ENCODE results near the gene USHBP1.
A peak's percentile ranks its signal among the peaks of the same experiment; 100 is the strongest.

The USHBP1 gene

GRCh38 chr19:17229890-17230289 lies 34.7 kb downstream of the USHBP1 start:
- H3K9ac ChIP-seq (ENCODE audit: low read length), result no peak overlapping the region

DNA sequence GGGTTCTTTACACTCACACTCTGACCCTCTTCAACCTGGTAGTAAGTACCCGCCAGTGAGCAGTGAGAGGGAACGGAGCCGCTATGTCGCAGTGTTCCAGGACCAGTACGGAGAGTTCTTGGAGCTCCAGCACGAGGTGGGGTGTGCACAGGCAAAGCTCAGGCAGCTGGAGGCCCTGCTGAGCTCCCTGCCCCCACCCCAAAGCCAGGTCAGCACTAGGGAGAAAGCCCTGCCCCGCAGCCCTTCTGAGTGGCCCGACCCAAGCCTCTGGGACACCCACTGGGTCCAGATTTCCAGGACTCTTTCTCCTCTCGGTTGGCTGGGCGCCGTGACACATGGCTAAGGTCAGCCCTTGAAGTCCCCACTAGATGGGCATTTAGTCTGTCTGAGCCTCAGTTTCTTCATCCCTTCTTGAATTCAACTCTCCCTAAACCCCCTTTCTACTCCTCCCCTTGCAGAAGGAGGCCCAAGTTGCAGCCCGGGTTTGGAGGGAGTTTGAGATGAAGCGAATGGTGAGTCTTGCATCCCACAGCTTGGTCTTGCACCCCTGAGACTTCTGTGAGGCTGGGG lies 36.7 kb downstream of the USHBP1 start:
- no peaks in the 10 kb centered on the region for H3K27me3 ChIP-seq (ENCODE audit: control insufficient read depth in 1 of 2, insufficient read depth in 2 of 2, low read length in 2 of 2)
- H3K9ac ChIP-seq (ENCODE audit: low read length), result no peak overlapping the region
- no peaks in the 10 kb centered on the region for H3K9me3 ChIP-seq (ENCODE audit: low read length)
- H3K36me3 ChIP-seq (ENCODE audit: insufficient read depth, low read length), result peaks cover 26% of the 10 kb centered on the region
- peaks cover 13% of the 10 kb centered on the region for H3K4me1 ChIP-seq (ENCODE audit: insufficient read depth, low read length)
- H3K27ac ChIP-seq (ENCODE audit: low read depth, low read length), result no peak overlapping the region
- H3K4me3 ChIP-seq (ENCODE audit: low read depth in 1 of 2, low read length in 2 of 2), result no peak overlapping the region

More at GRCh38 chr19:17229890-17230289, 34.7 kb downstream of the USHBP1 start:
- Histone ChIP-seq H3K27me3 (ENCODE audit: control insufficient read depth in 1 of 2, insufficient read depth in 2 of 2, low read length in 2 of 2) (no peaks in the 10 kb centered on the region), H3K27ac (ENCODE audit: low read depth, low read length) (no peak overlapping the region), H3K4me3 (ENCODE audit: low read depth in 1 of 2, low read length in 2 of 2) (no peak overlapping the region), H3K36me3 (ENCODE audit: insufficient read depth, low read length) (peaks cover 26% of the 10 kb centered on the region), H3K4me1 (ENCODE audit: insufficient read depth, low read length) (peaks cover 17% of the 10 kb centered on the region), H3K9me3 (ENCODE audit: low read length) (no peaks in the 10 kb centered on the region)

DNA sequence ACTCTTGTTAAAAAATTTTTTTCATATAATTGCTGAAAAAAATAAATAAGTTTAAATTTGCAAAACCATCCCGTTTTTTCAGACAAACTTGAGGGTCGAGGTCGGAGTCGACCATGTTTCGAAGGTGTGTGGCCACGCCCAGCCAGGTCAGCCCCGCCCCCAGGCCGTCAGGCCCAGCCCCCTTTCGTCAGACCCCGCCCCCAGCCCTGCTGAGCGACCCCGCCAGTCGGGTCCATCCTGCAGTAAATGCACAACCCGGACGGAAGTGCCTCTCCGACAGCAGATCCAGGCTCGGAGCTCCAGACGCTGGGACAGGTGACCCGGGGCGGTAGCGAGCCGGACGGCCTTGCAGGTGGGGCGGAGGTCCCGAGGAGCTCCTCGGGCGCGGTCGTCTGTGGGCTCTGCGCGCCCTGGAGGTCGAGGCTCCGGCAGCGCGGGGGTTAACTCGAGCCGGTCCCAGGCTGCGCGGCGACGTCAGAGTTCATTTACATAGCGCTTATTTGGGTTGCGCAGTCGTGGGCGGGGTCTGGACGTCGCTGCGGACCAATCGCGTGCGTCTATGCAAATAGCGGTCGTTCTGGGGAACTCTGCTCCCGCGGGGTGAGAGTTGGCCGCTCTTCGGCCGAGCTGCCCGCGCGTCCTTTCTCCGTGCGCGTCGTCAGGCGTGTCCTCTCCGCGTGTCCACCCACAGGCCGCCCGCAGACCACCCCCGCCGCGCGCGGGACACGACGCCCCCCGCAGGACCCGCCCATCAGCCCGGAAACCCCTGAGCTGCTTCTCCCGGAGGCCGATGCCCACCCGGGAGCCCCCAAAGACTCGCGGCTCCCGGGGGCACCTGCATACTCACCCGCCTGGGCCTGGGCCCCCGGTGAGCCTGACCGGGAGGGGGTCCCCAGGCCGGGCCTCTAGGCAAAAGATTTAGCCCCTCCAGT lies 38.3 kb downstream of the USHBP1 start, which contains the start of gene OCEL1:
Gene OCEL1, plus strand, starts transcription at position 225 of the 932 bp plus-strand sequence. Its CDS starts 22 bp downstream, at position 247.
- Histone ChIP-seq H3K4me1 (ENCODE audit: insufficient read depth, low read length) (peaks cover 13% of the 10 kb centered on the region), H3K36me3 (ENCODE audit: insufficient read depth, low read length) (peaks cover 12% of the 10 kb centered on the region), H3K9ac (ENCODE audit: low read length) (no peak within 1 kb of the TSS), H3K9me3 (ENCODE audit: low read length) (no peaks in the 10 kb centered on the region), H3K4me3 (ENCODE audit: low read depth in 1 of 2, low read length in 2 of 2) (peak within 1 kb of the TSS; percentile 73), H3K27me3 (ENCODE audit: control insufficient read depth in 1 of 2, insufficient read depth in 2 of 2, low read length in 2 of 2) (no peaks in the 10 kb centered on the region), H3K27ac (ENCODE audit: low read depth, low read length) (peak within 1 kb of the TSS; percentile 93)

GRCh38 chr19:17225053-17225452 lies 39.5 kb downstream of the USHBP1 start:
- Histone ChIP-seq H3K27ac (ENCODE audit: low read depth, low read length) (no peak overlapping the region), H3K9me3 (ENCODE audit: low read length) (no peaks in the 10 kb centered on the region), H3K4me1 (ENCODE audit: insufficient read depth, low read length) (peaks cover 13% of the 10 kb centered on the region), H3K4me3 (ENCODE audit: low read depth in 1 of 2, low read length in 2 of 2) (no peak overlapping the region), H3K9ac (ENCODE audit: low read length) (no peak overlapping the region), H3K27me3 (ENCODE audit: control insufficient read depth in 1 of 2, insufficient read depth in 2 of 2, low read length in 2 of 2) (no peaks in the 10 kb centered on the region), H3K36me3 (ENCODE audit: insufficient read depth, low read length) (peaks cover 4% of the 10 kb centered on the region)

GRCh38 chr19:17220207-17220758 lies 44.3 kb downstream of the USHBP1 start:
- no peak overlapping the region for H3K27ac ChIP-seq (ENCODE audit: low read depth, low read length)
- H3K36me3 ChIP-seq (ENCODE audit: insufficient read depth, low read length), result peaks cover 9% of the 10 kb centered on the region
- H3K4me3 ChIP-seq (ENCODE audit: low read depth in 1 of 2, low read length in 2 of 2), result no peak overlapping the region
- no peaks in the 10 kb centered on the region for H3K27me3 ChIP-seq (ENCODE audit: control insufficient read depth in 1 of 2, insufficient read depth in 2 of 2, low read length in 2 of 2)
- no peak overlapping the region for H3K9ac ChIP-seq (ENCODE audit: low read length)
- H3K4me1 ChIP-seq (ENCODE audit: insufficient read depth, low read length), result peaks cover 8% of the 10 kb centered on the region
- H3K9me3 ChIP-seq (ENCODE audit: low read length), result no peaks in the 10 kb centered on the region

DNA sequence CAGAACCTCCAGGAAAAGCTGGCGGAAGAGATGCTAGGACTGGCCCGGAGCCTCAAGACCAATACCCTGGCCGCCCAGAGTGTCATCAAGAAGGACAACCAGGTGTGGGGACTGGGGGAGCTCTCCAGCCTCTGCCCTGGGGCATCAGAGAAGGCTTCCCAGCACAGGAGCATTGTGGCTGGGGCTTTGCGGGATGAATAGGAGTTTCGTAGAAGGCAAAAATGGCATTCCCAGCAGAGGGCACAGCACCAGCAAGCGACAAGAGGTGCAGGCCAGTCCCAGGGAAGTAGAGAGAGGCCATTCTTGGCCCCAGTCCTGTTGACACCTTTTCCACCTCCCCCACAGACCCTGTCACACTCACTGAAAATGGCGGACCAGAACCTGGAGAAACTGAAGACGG lies 45.3 kb downstream of the USHBP1 start:
- no peaks in the 10 kb centered on the region for H3K27me3 ChIP-seq (ENCODE audit: control insufficient read depth in 1 of 2, insufficient read depth in 2 of 2, low read length in 2 of 2)
- peaks cover 9% of the 10 kb centered on the region for H3K36me3 ChIP-seq (ENCODE audit: insufficient read depth, low read length)
- H3K9me3 ChIP-seq (ENCODE audit: low read length), result no peaks in the 10 kb centered on the region
- no peak overlapping the region for H3K27ac ChIP-seq (ENCODE audit: low read depth, low read length)
- H3K9ac ChIP-seq (ENCODE audit: low read length), result no peak overlapping the region
- H3K4me3 ChIP-seq (ENCODE audit: low read depth in 1 of 2, low read length in 2 of 2), result no peak overlapping the region
- peaks cover 14% of the 10 kb centered on the region for H3K4me1 ChIP-seq (ENCODE audit: insufficient read depth, low read length)

DNA sequence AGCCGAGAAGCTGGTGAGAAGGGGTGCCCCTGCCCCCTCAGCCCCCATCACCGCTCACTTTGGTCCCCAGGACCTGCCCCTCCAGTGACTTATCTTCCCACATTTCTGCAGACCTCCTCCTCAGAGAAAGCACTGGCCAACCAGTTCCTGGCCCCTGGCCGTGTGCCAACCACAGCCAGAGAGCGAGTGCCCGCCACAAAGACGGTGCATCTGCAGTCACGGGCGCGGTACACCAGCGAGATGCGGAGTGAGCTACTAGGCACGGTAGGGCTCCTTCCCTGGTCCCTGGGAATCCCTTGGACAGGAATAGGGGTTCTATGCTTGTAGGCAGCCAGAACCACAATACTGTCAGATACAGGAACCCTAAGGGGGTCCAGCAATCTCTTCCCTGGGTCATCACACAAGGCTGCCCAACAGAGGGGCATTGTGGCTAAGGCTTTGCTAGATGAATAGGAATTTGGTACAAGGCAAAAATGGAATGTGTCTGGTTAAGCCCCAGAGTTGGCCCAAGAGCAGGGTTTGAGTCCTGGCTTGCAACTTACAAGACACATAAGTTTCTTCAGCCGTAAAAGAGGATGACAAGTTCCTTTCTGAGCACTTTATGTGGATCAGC lies 48.4 kb downstream of the USHBP1 start:
- no peaks in the 10 kb centered on the region for H3K9me3 ChIP-seq (ENCODE audit: low read length)
- peaks cover 21% of the 10 kb centered on the region for H3K36me3 ChIP-seq (ENCODE audit: insufficient read depth, low read length)
- peaks cover 14% of the 10 kb centered on the region for H3K4me1 ChIP-seq (ENCODE audit: insufficient read depth, low read length)
- peak overlapping the region; percentile 90 for H3K27ac ChIP-seq (ENCODE audit: low read depth, low read length)
- no peak overlapping the region for H3K9ac ChIP-seq (ENCODE audit: low read length)
- H3K27me3 ChIP-seq (ENCODE audit: control insufficient read depth in 1 of 2, insufficient read depth in 2 of 2, low read length in 2 of 2), result no peaks in the 10 kb centered on the region
- peak overlapping the region; percentile 74 to 85 for H3K4me3 ChIP-seq (ENCODE audit: low read depth in 1 of 2, low read length in 2 of 2)

- Histone ChIP-seq H3K9me3 (ENCODE audit: low read length) (no peaks in the 10 kb centered on the region), H3K27ac (ENCODE audit: low read depth, low read length) (peak within 1 kb of the TSS; percentile 90), H3K9ac (ENCODE audit: low read length) (peak within 1 kb of the TSS; percentile 57), H3K36me3 (ENCODE audit: insufficient read depth, low read length) (peaks cover 26% of the 10 kb centered on the region), H3K4me3 (ENCODE audit: low read depth in 1 of 2, low read length in 2 of 2) (peak within 1 kb of the TSS; percentile 74 to 85), H3K4me1 (ENCODE audit: insufficient read depth, low read length) (peaks cover 14% of the 10 kb centered on the region), H3K27me3 (ENCODE audit: control insufficient read depth in 1 of 2, insufficient read depth in 2 of 2, low read length in 2 of 2) (no peaks in the 10 kb centered on the region)
Observed at GRCh38 chr19:17215127-17215971, 49.2 kb downstream of the USHBP1 start, which contains the start of gene USE1. Gene USE1, plus strand, starts transcription at chr19:17215357. Its CDS starts 49 bp downstream, at chr19:17215406.

- H3K27me3 ChIP-seq (ENCODE audit: control insufficient read depth in 1 of 2, insufficient read depth in 2 of 2, low read length in 2 of 2), result no peaks in the 10 kb centered on the region
- peak overlapping the region; percentile 57 for H3K9ac ChIP-seq (ENCODE audit: low read length)
- peaks cover 14% of the 10 kb centered on the region for H3K4me1 ChIP-seq (ENCODE audit: insufficient read depth, low read length)
- H3K36me3 ChIP-seq (ENCODE audit: insufficient read depth, low read length), result peaks cover 33% of the 10 kb centered on the region
- no peaks in the 10 kb centered on the region for H3K9me3 ChIP-seq (ENCODE audit: low read length)
- peak overlapping the region; percentile 90 for H3K27ac ChIP-seq (ENCODE audit: low read depth, low read length)
- H3K4me3 ChIP-seq (ENCODE audit: low read depth in 1 of 2, low read length in 2 of 2), result peak overlapping the region; percentile 74 to 85
Observed at GRCh38 chr19:17214508-17215126, 49.9 kb downstream of the USHBP1 start.

GRCh38 chr19:17213334-17213733 lies 51.2 kb downstream of the USHBP1 start:
- Histone ChIP-seq H3K27me3 (ENCODE audit: control insufficient read depth in 1 of 2, insufficient read depth in 2 of 2, low read length in 2 of 2) (no peaks in the 10 kb centered on the region), H3K36me3 (ENCODE audit: insufficient read depth, low read length) (peaks cover 43% of the 10 kb centered on the region), H3K4me1 (ENCODE audit: insufficient read depth, low read length) (peaks cover 14% of the 10 kb centered on the region)

More at GRCh38 chr19:17213334-17213733, 51.2 kb downstream of the USHBP1 start:
- Histone ChIP-seq H3K4me3 (ENCODE audit: low read depth in 1 of 2, low read length in 2 of 2) (no peak overlapping the region), H3K9ac (ENCODE audit: low read length) (no peak overlapping the region), H3K27ac (ENCODE audit: low read depth, low read length) (no peak overlapping the region), H3K9me3 (ENCODE audit: low read length) (no peaks in the 10 kb centered on the region)

Data from muscle layer of colon (tissue), 2 donors.